Epidermal melanocyte (primary cell): Measurements from ENCODE around the gene ALDH1A3.

Experiments used
- DNase-seq: peaks from one replicate; pipeline ENCODE4 v3.0.0; 2011; ENCODE audit warnings: low spot score; ENCODE audit not compliant: insufficient read length

ALDH1A3 gene

DNA sequence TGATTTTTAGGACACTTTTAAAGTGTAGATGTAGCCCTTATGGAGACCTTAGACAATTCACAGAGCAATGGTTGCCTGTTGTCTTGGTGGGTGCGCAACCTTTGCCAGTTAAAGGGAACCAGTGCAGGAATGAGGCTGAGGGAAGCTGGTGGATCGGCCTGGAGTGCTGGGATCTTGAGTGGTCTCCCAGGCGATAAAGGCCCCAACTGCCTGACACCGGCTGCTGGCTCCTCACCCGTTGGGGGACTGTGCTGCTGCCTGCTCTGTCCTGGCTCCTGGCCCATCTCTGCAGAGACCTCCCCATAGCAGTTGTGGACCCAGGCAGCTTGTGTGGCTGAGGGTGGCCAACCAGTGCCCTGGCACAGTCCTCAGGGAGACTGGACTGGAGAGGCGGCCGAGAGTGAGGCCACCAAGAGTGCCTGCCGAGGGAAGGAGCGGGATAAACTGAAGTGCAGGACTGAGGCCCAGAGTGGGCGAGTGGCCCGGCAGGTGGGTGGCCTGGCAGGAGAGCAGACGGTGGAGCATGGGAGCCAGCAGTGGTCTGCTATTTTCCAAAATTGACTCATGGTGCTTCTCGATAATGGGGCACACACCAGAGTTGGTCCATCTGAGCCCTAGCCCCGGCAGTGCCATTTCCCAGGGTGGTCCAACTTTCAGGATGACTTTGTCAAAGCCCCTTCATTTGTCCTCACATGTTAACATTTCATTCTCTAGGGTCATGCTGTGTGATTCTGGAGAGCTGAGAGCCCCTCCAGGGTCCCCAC lies 2.1 kb downstream of the ALDH1A3 start:
- DNase-seq, result no peak

DNA sequence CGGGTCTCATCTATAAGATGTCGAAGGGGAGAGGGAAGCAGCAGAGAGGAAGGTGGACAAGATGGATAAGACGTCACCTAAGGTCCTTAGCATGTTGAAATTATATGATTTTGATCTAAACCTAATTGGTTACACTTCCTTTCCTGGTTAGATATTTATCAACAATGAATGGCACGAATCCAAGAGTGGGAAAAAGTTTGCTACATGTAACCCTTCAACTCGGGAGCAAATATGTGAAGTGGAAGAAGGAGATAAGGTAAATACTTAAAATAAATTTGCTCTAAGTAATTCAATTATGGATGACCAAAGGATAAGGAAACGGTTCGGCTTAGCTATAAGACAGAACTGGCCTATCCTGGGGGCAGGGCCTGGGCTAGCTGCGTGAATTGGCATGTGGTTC lies 5.5 kb downstream of the ALDH1A3 start:
- DNase-seq, result no peak

DNA sequence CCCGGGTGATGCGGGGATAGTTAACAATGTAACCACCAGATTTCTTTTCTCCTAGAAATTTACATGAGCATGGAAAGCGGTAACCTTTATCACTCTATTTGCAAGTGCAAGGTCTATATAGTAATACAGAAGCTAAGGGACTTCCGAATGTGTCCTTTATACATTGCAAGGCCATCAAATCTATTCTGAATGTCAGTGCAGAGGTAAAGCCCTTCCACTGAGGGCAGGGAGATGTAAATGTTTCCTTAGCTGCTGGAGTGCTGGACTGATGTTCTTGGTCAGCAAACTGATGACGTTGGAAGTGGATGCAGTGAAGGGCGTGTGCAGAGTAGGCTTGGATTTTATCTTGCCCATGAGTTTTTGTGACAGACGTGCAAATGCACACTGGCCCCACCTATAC lies 6.2 kb downstream of the ALDH1A3 start:
- DNase-seq, result no peak

DNA sequence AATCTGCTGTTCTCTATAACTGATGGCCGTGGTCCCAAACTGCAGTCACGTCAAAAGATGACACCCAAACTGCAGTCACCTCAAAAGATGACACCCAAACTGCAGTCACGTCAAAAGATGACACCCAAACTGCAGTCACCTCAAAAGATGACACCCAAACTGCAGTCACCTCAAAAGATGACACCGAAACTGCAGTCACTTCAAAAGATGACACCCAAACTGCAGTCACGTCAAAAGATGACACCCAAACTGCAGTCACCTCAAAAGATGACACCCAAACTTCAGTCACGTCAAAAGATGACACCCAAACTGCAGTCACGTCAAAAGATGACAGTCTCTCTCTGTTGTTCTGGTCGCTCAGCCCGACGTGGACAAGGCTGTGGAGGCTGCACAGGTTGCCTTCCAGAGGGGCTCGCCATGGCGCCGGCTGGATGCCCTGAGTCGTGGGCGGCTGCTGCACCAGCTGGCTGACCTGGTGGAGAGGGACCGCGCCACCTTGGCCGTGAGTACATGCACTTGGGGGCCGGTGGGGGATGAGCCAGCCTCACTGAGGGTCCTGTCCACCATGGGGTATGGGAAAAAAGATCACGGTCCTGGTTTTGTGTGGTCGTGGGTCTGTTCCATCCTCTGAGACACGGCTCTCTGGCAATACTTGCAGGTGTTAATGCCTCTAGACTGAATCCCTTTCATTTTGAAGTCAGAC lies 7.7 kb downstream of the ALDH1A3 start:
- no peak for DNase-seq

DNA sequence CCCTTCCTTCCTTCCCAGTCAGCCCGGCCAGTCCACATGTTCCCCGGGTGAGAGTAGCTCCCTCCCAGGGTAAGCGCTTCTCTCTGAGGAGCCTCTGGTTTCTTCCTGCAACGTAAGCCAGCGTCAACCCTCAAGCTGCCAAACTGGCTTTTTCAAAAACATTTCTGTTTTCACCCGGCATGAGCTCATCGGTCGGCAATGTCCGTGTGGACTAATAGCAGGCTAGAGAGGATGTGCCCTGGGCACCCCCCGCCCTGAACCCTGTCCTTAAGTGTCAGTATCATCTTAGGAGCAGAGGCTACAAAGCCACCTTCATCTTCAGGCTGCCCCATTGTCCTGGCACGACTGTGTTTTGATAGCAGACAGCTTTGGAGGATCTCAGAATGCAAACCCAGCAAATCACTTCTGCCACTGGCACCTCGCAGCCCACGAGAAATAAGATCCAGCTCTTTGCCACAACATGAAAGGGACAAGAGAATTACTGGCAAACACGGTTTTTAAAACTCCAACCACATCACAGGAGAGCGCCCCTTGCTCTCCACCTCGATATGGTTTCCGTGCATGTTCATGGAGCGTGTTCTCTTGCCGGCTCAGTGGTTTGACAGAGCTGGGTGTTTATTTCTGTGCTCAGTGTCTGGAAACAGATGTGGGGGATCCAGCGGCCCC lies 9.9 kb downstream of the ALDH1A3 start:
- peak; percentile 50 for DNase-seq

DNA sequence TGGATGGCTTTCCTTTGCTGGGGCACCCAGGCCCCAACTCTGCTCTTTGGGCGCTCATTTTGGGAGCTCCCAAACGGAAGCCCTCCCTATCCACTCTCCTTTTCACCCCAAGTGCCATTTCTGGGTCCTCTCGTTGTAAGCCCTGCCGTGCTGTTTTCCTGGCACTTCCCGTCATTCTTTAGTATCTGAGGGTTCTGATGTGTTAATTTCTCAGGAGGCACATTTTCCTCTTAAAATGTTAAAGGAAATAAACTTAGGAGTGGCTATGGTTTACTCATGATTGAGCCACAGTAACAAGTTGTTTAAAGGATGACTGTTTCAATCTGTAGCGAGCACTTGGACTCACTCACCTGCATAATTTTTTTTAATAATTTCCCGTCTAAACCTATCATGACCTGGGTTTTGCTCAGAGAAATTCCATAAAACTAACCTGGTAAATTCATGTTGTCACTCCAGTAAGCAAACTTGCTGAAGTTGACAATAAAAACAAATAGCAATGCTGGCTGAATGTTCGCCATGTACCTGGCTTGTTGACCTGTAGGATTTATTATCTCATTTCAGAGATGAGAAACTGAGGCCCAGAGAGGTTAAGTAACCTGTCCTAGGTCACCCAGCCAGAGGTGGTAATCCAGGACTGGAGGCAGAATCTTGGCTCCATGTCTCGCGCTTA lies 10.6 kb downstream of the ALDH1A3 start:
- DNase-seq, result no peak

DNA sequence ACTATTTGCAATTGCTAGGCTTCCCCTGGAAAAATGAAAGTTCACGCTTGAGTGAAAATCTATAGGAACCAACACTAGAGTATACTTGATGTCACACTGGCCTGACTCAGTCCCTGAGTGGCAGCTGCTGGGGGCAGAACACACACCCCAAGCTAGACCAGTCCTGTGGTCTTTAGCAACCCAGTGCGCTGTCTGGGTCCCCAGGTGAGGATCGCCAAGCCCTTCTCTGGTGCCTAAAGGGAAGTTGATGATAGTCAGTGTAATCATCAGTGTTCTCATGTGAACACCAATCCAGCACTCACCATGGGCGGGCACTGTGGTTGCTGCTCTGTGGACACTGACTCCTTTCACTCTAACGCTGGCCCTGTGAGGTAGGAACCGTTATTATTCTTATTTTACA lies 11.2 kb downstream of the ALDH1A3 start:
- no peak for DNase-seq

DNA sequence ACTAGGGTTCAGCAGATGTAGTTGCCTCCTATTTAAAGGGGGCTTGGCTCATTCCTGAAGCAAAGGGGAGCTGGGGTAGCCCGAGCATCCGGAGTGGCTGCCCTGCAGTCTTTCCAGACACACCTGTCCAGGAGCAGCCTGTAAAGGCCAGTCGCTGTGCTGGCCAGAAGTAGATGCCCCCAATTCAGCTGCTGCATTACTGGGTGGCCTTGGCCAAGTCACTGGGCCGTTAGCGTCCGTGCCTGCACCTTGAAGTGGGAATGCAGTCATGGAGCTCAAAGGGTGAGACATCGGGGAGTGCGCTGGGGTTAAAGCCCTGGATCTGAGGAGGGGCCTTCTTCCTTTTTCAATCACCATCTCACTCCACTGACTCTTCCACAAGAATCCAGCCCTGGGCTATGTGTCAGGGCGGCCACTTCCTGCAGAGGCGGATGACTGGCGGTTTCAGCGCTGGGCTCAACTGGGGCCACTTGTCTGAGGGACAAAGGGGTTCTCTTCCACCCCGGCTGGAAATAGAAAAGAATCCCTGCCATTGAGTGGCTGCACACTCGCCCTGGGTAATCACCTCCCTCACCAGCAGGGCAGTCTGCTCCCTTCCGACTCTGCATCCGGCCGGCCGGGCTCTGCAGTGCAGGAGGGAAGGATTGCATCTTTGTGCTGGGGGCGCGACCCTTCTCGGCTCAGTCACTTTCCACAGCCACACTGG lies 11.8 kb downstream of the ALDH1A3 start:
- DNase-seq, result peak; percentile 55

DNA sequence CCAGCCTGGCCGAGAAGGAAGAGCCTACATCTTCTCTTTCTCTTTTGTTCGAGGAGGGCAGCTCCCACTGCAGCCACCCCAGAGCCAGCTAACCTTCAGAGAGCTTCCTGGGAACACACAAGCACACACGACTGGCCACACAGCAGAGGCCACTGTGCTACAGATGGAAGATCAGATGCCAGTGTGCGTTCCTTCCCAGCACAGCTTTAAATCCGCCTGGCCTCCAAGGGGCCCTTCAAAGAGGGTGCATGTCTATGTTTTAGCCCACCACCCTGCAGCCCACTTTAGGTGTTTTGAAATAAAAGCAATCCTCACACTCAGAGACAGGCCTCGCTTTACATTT lies 12.4 kb downstream of the ALDH1A3 start:
- no peak for DNase-seq

DNA sequence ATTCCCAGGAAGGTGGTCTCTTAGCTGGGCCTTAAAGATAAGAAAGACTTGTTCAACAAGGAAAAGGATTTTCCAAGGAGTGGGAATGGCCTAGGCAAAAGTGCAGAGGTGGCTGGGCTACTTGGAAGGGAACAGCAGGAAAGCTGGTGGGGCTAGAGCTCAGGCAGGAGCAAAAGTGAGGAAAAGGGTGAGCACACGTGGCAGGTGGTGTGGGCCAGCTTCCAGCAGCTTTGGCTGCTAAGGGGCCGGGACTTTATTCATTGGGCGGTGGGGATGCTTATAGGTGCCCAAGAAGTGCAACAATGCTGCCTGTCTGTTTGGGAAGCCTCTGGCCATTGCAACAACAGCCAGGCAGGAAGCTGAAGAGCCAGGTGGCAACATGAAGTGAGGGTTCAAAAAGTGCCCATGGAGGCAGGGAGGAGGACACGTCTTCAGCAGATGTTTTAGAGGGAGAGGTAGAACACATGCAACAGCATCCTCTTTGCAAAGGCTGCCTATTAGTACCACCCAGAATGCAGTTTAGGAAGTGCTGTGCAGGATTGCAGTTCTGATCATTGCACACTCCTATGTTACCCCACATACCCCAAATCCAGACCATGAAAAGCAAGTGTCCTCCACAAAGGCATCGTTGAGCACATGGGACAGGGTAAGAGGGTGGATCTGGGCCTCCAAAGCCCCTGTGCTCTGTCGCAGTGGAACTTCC lies 13.8 kb downstream of the ALDH1A3 start:
- DNase-seq, result no peak

DNA sequence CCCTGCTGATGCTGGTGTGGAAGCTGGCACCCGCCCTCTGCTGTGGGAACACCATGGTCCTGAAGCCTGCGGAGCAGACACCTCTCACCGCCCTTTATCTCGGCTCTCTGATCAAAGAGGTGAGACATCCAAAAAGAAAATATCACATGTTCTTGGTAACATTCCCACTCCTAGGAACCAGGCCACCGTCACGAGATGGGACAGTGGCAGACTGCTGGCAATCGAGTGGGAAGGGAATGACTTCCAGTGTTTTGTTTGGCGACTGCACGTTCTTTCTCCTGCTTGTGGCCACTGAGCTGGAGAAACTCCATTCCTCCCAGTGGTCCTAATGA lies 14.3 kb downstream of the ALDH1A3 start:
- no peak for DNase-seq

DNA sequence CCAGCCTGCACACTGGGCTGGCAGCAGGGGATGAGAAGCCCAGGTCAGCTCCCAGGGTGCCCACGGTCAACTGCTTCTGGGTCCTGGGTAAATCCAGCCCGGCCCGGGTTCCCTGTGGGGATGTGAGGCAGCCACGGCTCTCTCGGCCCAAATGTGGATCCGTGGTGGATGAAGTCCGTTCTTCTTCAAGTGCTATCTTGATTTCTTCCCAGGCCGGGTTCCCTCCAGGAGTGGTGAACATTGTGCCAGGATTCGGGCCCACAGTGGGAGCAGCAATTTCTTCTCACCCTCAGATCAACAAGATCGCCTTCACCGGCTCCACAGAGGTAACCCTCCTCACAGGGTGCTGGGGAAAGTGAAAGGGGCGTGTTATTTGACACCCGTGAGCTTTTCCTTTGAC lies 16.1 kb downstream of the ALDH1A3 start:
- no peak for DNase-seq

DNA sequence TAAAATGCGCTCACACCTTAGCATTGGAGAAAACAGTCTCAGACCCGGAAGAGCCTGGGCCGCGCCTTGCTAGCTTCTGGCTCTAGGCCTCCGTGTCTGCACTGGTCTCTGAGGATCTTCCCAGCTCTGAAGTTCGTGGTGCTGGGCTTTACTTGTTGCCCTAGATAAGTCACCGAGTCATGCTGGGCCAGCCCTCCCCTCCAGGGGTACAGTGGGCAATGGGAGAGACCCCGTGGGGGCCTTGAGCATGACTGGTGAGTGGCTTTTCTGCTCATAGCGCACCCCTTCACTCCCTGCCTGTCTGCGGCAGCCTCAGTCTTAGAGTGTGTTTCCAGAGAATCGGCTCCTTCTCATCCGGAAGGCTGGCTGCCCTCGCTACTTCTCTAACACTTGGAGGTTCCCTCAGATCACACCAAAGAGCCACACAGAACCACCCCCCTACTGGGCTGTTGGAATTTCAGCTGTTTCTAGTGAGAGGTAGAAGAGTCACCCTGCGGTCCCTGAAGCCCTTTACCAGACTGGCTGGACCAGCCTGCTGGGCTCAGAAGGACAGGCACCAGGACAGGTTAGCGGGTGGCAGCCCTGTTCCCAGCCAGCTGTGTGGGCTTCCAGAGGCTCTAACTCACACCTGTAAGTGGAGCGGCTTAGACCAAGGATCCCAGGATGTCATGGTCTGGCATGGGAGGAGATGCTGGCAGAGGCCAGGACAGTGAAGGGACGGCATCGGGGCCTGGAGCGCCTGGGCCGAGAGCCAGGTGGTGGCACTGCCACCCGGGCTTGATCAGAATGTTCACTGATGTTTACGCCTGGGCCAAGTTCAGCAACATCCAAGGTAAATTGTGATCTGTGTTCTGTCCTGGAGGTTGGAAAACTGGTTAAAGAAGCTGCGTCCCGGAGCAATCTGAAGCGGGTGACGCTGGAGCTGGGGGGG lies 17.9 kb downstream of the ALDH1A3 start:
- no peak for DNase-seq

DNA sequence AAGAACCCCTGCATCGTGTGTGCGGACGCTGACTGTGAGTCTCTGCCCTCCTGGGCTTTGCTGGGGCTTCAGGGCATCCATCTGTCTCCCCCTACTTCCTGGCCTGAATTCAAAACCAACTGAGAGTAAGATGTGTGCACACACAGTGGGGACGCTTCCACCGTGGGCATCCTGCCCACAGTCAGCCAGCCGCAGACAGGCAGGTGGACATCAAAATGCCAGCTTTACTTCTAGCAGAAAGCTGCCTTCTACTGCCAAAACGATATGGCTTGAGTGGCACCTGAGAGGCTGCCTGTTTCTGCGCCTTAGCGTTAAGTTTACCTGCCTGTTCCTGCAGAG lies 18.5 kb downstream of the ALDH1A3 start:
- DNase-seq, result no peak

DNA sequence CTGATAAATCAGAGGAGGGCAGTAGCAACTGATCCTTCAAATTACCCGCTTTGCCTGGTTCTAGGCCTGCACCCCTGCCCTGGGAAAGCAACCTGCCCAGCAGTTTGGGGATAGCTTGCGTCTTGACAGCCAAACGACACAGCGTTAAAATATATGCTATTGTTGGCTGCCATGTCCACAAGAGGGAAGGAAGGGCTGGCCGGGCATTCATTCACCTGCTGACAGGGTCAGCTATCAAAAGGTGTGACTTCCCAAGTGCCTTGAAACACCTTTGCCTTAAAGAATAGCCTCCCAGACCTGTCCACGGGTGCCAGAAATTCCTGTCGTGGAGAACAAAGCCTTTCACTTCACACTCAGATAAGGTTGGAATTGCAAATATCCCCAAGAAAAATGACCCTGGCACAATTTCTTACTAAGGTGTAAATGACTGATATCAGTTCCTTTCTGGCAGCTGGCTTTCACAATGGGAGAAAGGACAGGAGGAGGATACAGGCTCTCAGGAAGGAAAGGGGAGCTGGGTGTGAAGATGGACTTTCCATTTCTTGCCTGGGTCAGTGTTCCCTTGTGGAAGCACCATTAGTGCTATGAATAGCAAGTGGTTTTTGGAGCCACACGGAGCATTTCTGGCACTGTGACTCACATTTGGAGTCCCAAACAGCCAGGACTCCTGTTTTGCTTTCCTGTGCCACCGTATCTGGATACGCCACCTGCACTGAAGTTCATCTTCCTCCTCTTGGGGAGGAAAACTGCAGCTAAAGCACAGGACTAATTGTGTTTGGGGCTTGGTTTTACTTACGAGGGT lies 19.2 kb downstream of the ALDH1A3 start:
- no peak for DNase-seq

DNA sequence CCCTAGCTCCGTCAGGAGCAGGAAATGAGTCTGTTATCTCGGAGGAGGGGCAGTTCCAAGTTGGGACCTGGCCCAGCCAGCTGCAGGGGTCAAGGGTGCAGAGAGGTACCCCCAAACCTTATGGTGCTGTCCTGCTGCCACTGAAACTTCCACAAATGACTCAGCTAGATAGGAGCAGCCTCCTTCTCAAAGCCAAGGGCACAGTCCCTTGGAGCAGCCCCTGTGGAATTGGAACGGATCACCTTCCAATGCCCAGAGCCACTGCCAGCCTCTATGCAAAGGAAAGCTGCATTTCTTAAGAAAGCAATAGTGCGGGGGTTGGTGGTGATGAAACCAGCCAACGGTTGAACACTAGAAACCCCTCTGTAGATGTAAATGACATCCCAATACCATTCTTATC lies 20.0 kb downstream of the ALDH1A3 start:
- DNase-seq, result no peak

DNA sequence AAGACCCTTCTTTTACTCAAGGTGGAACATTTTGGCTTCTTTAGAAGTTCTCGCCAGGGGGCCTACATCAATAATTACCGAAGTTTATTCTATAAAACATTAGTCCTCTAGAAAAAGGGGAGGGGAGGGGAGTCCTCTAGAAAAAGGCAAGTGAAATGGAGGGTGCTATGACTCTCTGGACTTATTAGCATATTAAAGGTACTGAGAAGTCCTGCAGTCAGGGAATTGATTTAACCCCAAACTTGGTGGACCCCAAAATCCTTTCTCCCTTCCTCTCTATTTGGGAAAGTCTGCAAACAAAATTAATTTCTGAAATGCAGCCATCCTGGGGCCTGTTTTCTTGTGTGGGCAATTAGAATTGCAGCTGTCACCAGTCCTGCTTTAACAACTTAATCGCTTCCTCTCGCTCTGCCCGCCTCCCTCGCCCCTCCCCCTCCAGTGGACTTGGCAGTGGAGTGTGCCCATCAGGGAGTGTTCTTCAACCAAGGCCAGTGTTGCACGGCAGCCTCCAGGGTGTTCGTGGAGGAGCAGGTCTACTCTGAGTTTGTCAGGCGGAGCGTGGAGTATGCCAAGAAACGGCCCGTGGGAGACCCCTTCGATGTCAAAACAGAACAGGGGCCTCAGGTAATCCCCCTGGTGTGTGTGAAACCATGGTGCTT lies 20.6 kb downstream of the ALDH1A3 start:
- no peak for DNase-seq

DNA sequence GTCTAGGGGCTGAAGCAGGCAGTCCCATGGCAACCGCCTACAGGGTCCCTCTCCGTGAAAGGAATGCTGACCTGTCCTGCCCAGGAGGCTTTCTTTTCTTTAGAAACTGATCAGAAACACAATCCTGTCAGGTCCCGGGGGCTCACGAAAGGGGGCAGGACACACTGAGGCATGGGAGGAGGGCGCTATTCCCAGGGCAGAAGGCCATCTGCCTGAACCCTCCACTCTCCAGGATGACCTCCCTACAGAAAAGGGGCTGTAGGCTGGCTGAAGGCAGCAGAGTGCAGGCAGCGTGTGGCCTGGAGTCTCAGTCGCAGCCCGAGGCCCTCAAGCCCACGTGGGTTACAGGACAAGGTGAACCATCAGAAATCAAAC lies 21.2 kb downstream of the ALDH1A3 start:
- DNase-seq, result no peak

DNA sequence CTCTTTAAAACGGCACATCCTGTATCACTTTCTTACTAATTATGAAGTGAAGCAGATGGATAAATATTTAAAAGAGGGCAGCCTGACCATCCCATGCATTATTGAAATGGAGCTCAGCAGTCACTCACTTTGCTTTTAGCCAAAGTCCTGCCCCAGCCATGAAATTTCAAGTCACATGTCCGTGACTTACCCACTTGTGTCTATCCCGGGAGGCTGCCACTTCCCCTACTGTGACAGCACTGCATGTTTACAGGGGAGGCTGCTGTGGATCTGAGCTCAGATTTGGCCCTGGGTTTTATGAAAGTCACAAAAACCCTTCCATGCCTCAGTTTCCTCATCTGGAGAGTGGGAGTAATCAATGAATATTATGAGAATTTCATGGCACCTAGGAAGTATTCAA lies 21.7 kb downstream of the ALDH1A3 start:
- no peak for DNase-seq
